Trophoblast cell (in vitro differentiated cells and primary cell): ENCODE data around the gene VAMP7.

ENCODE experiments used
- DNase-seq, 2 donors: peaks; one replicate each; pipeline ENCODE4 v3.0.0-alpha.2; 2016
- H2AFZ ChIP-seq: 2 replicates; pipeline ENCODE4 v1.6.1; 2013; ENCODE audit warnings: low read length, moderate library complexity, mild to moderate bottlenecking; ENCODE audit not compliant: insufficient read depth, poor library complexity
- H2AK5ac ChIP-seq: 2 replicates; pipeline ENCODE4 v1.6.1; 2013; ENCODE audit warnings: mild to moderate bottlenecking, low read length
- H2BK120ac ChIP-seq: 2 replicates; pipeline ENCODE4 v1.6.1; 2013; ENCODE audit warnings: low read length, mild to moderate bottlenecking, moderate library complexity; ENCODE audit not compliant: insufficient read depth, poor library complexity
- H2BK12ac ChIP-seq: 2 replicates; pipeline ENCODE4 v1.6.1; 2013; ENCODE audit warnings: mild to moderate bottlenecking, low read length, moderate library complexity
- H2BK5ac ChIP-seq: 2 replicates; pipeline ENCODE4 v1.6.1; 2013; ENCODE audit warnings: low read length, low read depth, moderate library complexity, mild to moderate bottlenecking; ENCODE audit not compliant: poor library complexity
- H3K14ac ChIP-seq: 2 replicates; pipeline ENCODE4 v1.6.1; 2013; ENCODE audit warnings: mild to moderate bottlenecking, low read length
- H3K18ac ChIP-seq: 2 replicates; pipeline ENCODE4 v1.6.1; 2013; ENCODE audit warnings: mild to moderate bottlenecking, low read length
- H3K23ac ChIP-seq: 2 replicates; pipeline ENCODE4 v1.6.1; 2013; ENCODE audit warnings: low read length
- H3K27ac ChIP-seq: 2 replicates; pipeline ENCODE4 v1.5.1; 2013; ENCODE audit warnings: low read depth, mild to moderate bottlenecking, inconsistent platforms, low read length, moderate library complexity
- H3K27me3 ChIP-seq: 2 replicates; pipeline ENCODE4 v1.6.1; 2013; ENCODE audit warnings: inconsistent platforms, mild to moderate bottlenecking, low read length, moderate library complexity; ENCODE audit not compliant: insufficient read depth
- H3K36me3 ChIP-seq, 2 experiments: 1 replicate in 1 of 2; 2 replicates in 1 of 2; pipeline ENCODE4 v1.6.1; 2013; ENCODE audit warnings: low read length in 2 of 2, mild to moderate bottlenecking in 2 of 2, moderate library complexity in 1 of 2; ENCODE audit not compliant: insufficient read depth in 2 of 2, control insufficient read depth in 1 of 2
- H3K4ac ChIP-seq: 2 replicates; pipeline ENCODE4 v1.6.1; 2013; ENCODE audit warnings: low read depth, mild to moderate bottlenecking, low read length, moderate library complexity
- H3K4me1 ChIP-seq, 2 experiments: 1 replicate in 1 of 2; 2 replicates in 1 of 2; pipeline ENCODE4 v1.6.1; 2013; ENCODE audit warnings: low read length in 2 of 2, mild to moderate bottlenecking in 2 of 2, moderate library complexity in 1 of 2; ENCODE audit not compliant: insufficient read depth in 2 of 2, control insufficient read depth in 1 of 2
- H3K4me2 ChIP-seq: 2 replicates; pipeline ENCODE4 v1.6.1; 2013; ENCODE audit warnings: inconsistent platforms, mild to moderate bottlenecking, low read length, moderate library complexity
- H3K4me3 ChIP-seq: 2 replicates; pipeline ENCODE4 v1.5.1; 2013; ENCODE audit warnings: mild to moderate bottlenecking, low read depth, low read length, inconsistent platforms
- H3K79me1 ChIP-seq: one replicate; pipeline ENCODE4 v1.6.1; 2013; ENCODE audit warnings: low read length
- H3K79me2 ChIP-seq: 2 replicates; pipeline ENCODE4 v1.6.1; 2013; ENCODE audit warnings: low read length, mild to moderate bottlenecking; ENCODE audit not compliant: control insufficient read depth, insufficient read depth, poor library complexity
- H3K9ac ChIP-seq: 2 replicates; pipeline ENCODE4 v1.6.1; 2013; ENCODE audit warnings: mild to moderate bottlenecking, low read length
- H3K9me3 ChIP-seq: 2 replicates; pipeline ENCODE4 v1.6.1; 2013; ENCODE audit warnings: low read depth, mild to moderate bottlenecking, control low read depth, inconsistent platforms, low read length; ENCODE audit not compliant: insufficient read depth
- H4K12ac ChIP-seq: 2 replicates; pipeline ENCODE4 v1.6.1; 2013; ENCODE audit warnings: low read depth, mild to moderate bottlenecking, low read length, moderate library complexity
- H4K8ac ChIP-seq: 2 replicates; pipeline ENCODE4 v1.6.1; 2013; ENCODE audit warnings: low read depth, mild to moderate bottlenecking, low read length, moderate library complexity
- H4K91ac ChIP-seq: one replicate; pipeline ENCODE4 v1.6.1; 2013; ENCODE audit warnings: low read depth, mild to moderate bottlenecking, low read length, moderate library complexity
- WGBS: extraction: QIAGEN DNeasy Blood & Tissue Kit; methylation state at CpG from one replicate; pipeline ENCODE4 v1.1.7; 2013; ENCODE audit warnings: missing lambda C conversion rate; ENCODE audit not compliant: insufficient read length, insufficient coverage; ENCODE audit errors: extremely low coverage; 5-methylcytosine and 5-hydroxymethylcytosine counted together

VAMP7 gene

DNA sequence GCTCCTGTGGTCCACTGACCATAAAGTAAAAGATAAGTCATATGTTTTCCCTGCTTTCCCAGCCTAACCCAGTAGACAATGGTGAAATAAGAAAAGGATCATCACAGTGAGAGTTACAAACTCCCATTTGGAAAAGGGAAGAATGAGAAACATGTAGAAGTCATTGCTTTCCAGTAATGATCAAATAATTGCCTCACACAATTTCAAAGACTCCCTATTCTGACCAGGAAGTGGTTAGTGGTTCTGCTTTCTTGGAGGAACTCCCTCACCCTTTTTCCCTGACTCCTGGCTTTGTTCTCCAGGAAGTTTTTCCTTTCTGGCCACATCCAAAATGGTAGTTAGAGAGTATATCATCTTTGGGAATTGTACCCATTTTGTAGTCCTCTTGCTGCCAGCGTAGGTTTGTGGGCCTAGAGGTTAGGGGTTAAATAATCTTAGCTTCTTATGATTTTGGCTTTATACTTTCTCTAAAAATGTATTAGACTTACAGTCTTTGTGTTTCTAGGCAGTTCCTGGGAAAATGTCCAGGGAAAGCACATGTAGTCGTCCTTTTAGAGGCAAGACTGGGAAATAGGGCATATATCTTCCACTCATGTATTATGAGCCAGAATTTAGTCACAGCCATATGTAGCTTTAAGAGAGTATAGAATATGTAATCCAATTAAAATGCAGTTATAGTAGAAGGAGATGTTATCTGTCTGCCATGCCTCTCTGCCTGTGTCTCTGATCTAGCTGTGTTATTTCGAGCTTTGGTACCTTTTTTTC is 10.5 kb downstream of the VAMP7 start:
- no CpG with 5 or more reads among the region's 3 CpGs for WGBS
- H2BK12ac ChIP-seq = no peak overlapping the region
- H3K23ac ChIP-seq = no peak overlapping the region

GRCh38 chrX:155893521-155893920 is 12.4 kb downstream of the VAMP7 start:
- no peak overlapping the region for H3K14ac ChIP-seq
- WGBS = no CpG with 5 or more reads among the region's 3 CpGs

More for the DNA sequence above, 10.5 kb downstream of the VAMP7 start:
- H2BK120ac ChIP-seq = no peak overlapping the region
- no peak overlapping the region for H3K4ac ChIP-seq
- no peak overlapping the region for H3K9ac ChIP-seq
- no peak overlapping the region for H3K4me2 ChIP-seq
- H3K27me3 ChIP-seq = no peaks in the 10 kb centered on the region
- peaks cover 6% of the 10 kb centered on the region in 2 experiments for H3K36me3 ChIP-seq
- H3K18ac ChIP-seq = no peak overlapping the region
- H3K4me1 ChIP-seq = peaks cover 0 to 2% of the 10 kb centered on the region in 2 experiments
- peaks cover 1% of the 10 kb centered on the region for H3K9me3 ChIP-seq
- no peak overlapping the region for H4K8ac ChIP-seq
- no peak overlapping the region for H2AK5ac ChIP-seq
- H4K91ac ChIP-seq = no peak overlapping the region
- H3K4me3 ChIP-seq = no peak overlapping the region
- H2BK5ac ChIP-seq = no peak overlapping the region
- no peak overlapping the region for H3K14ac ChIP-seq
- no peak overlapping the region for H2AFZ ChIP-seq
- H3K27ac ChIP-seq = no peak overlapping the region
- DNase-seq = no peak
- H3K79me2 ChIP-seq = no peaks in the 10 kb centered on the region
- H4K12ac ChIP-seq = no peak overlapping the region
- no peaks in the 10 kb centered on the region for H3K79me1 ChIP-seq

GRCh38 chrX:155896512-155896911 is 15.4 kb downstream of the VAMP7 start:
- H4K12ac ChIP-seq = no peak overlapping the region
- H3K79me2 ChIP-seq = no peaks in the 10 kb centered on the region
- WGBS = no CpG with 5 or more reads among the region's 4 CpGs

More at GRCh38 chrX:155893521-155893920, 12.4 kb downstream of the VAMP7 start:
- H4K91ac ChIP-seq = no peak overlapping the region
- H3K9me3 ChIP-seq = peaks cover 1% of the 10 kb centered on the region
- H3K4me3 ChIP-seq = no peak overlapping the region
- no peak overlapping the region for H2BK120ac ChIP-seq
- no peak overlapping the region for H4K8ac ChIP-seq
- no peak overlapping the region for H2AK5ac ChIP-seq
- no peak overlapping the region for H3K23ac ChIP-seq
- no peaks in the 10 kb centered on the region for H3K27me3 ChIP-seq
- DNase-seq = no peak
- H3K4me1 ChIP-seq = no peaks in the 10 kb centered on the region
- no peak overlapping the region for H2BK5ac ChIP-seq
- H2AFZ ChIP-seq = no peak overlapping the region
- H4K12ac ChIP-seq = no peak overlapping the region
- H3K36me3 ChIP-seq = peaks cover 6% of the 10 kb centered on the region in 2 experiments
- H2BK12ac ChIP-seq = no peak overlapping the region
- H3K27ac ChIP-seq = no peak overlapping the region
- no peaks in the 10 kb centered on the region for H3K79me2 ChIP-seq
- H3K4ac ChIP-seq = no peak overlapping the region
- H3K18ac ChIP-seq = no peak overlapping the region
- H3K4me2 ChIP-seq = no peak overlapping the region
- H3K79me1 ChIP-seq = no peaks in the 10 kb centered on the region
- H3K9ac ChIP-seq = no peak overlapping the region

GRCh38 chrX:155899366-155899765 is 18.2 kb downstream of the VAMP7 start:
- Histone ChIP-seq H3K9ac (no peak overlapping the region), H2BK5ac (no peak overlapping the region), H3K27me3 (no peaks in the 10 kb centered on the region), H3K4ac (no peak overlapping the region), H3K27ac (no peak overlapping the region), H3K4me1 (no peaks in the 10 kb centered on the region), H3K9me3 (no peaks in the 10 kb centered on the region), H4K8ac (no peak overlapping the region), H3K79me2 (no peaks in the 10 kb centered on the region), H3K36me3 (peaks cover 4 to 6% of the 10 kb centered on the region in 2 experiments), H2AK5ac (no peak overlapping the region), H2BK120ac (no peak overlapping the region), H4K12ac (no peak overlapping the region), H4K91ac (no peak overlapping the region), H3K14ac (no peak overlapping the region), H3K18ac (no peak overlapping the region), H3K23ac (no peak overlapping the region), H2AFZ (no peak overlapping the region), H3K4me2 (no peak overlapping the region), H2BK12ac (no peak overlapping the region), H3K4me3 (no peak overlapping the region), H3K79me1 (no peaks in the 10 kb centered on the region)
- no CpG with 5 or more reads among the region's 3 CpGs for WGBS
- no peak for DNase-seq

More at GRCh38 chrX:155896512-155896911, 15.4 kb downstream of the VAMP7 start:
- no peak overlapping the region for H2BK12ac ChIP-seq
- no peak overlapping the region for H3K18ac ChIP-seq
- no peak overlapping the region for H2AK5ac ChIP-seq
- no peak overlapping the region for H3K14ac ChIP-seq
- no peak overlapping the region for H4K91ac ChIP-seq
- no peak overlapping the region for H3K4me2 ChIP-seq
- no peak overlapping the region for H3K23ac ChIP-seq
- peaks cover 6% of the 10 kb centered on the region in 2 experiments for H3K36me3 ChIP-seq
- no peaks in the 10 kb centered on the region for H3K27me3 ChIP-seq
- no peak overlapping the region for H3K4me3 ChIP-seq
- H3K27ac ChIP-seq = no peak overlapping the region
- no peaks in the 10 kb centered on the region for H3K79me1 ChIP-seq
- no peaks in the 10 kb centered on the region for H3K9me3 ChIP-seq
- H2BK120ac ChIP-seq = no peak overlapping the region
- DNase-seq = no peak
- H3K4ac ChIP-seq = no peak overlapping the region
- no peaks in the 10 kb centered on the region for H3K4me1 ChIP-seq
- H2AFZ ChIP-seq = no peak overlapping the region
- H2BK5ac ChIP-seq = no peak overlapping the region
- H4K8ac ChIP-seq = no peak overlapping the region
- H3K9ac ChIP-seq = no peak overlapping the region
